Muscle of back (tissue), 11 donors: ENCODE data around the gene SH2B2. TPM values are rescaled to one million over a fixed set of nuclear protein-coding genes. Genes with fewer than 3 reads are reported as not detected.
A peak's percentile ranks its signal among the peaks of the same experiment; 100 is the strongest.
"Not testable (repeated sequence)": the region's sequence is repeated elsewhere in the genome, so short reads cannot be mapped to it uniquely, and the experiment has no call there.

Experiments
- DNase-seq, 3 donors: peaks; one replicate each; pipeline versions ENCODE4 v3.0.0 to v3.0.0-alpha.2; 2013
- polyA plus RNA-seq, 10 donors: library from polyadenylated mRNA; unstranded; fragments of 120-200 nt; gene quantifications; one replicate each; pipeline ENCODE4 v1.2.1, GENCODE V29; 2013; ENCODE audit not compliant: insufficient read length in 10 of 10

SH2B2 gene
- polyA plus RNA-seq, 10 donors, result 8.9 to 15.3 (median 11.9) TPM

GRCh38 chr7:102328863-102329262, 42.2 kb downstream of the SH2B2 start:
- not testable (repeated sequence) for DNase-seq

GRCh38 chr7:102329366-102329765, 42.7 kb downstream of the SH2B2 start:
- DNase-seq, result not testable (repeated sequence)

- DNase-seq, result not testable (repeated sequence)
Observed at GRCh38 chr7:102330666-102331460, 44.2 kb downstream of the SH2B2 start.

- not testable (repeated sequence) for DNase-seq
Observed at GRCh38 chr7:102335574-102335973, 48.9 kb downstream of the SH2B2 start.

- not testable (repeated sequence) for DNase-seq
Observed at GRCh38 chr7:102337002-102337401, 50.3 kb downstream of the SH2B2 start.

- not testable (repeated sequence) for DNase-seq
Observed at GRCh38 chr7:102337420-102337819, 50.8 kb downstream of the SH2B2 start.

- not testable (repeated sequence) for DNase-seq
Observed at GRCh38 chr7:102340599-102341368, 54.1 kb downstream of the SH2B2 start.

- not testable (repeated sequence) for DNase-seq
Observed at GRCh38 chr7:102346983-102347382, 60.3 kb downstream of the SH2B2 start.

- not testable (repeated sequence) for DNase-seq
Observed at GRCh38 chr7:102356344-102356743, 69.7 kb downstream of the SH2B2 start, which contains the start of gene SPDYE6. Gene SPDYE6, minus strand, starts transcription at chr7:102356444. Its CDS starts 421 bp downstream, at chr7:102356023.

GRCh38 chr7:102363549-102364393, 77.1 kb downstream of the SH2B2 start:
- DNase-seq, result peak; percentile 96 to 98 (median 98)

- peak in 1 of 3 donors; percentile 19 for DNase-seq
Observed at GRCh38 chr7:102364394-102364886, 77.8 kb downstream of the SH2B2 start.

GRCh38 chr7:102365390-102365789, 78.7 kb downstream of the SH2B2 start:
- DNase-seq, result not testable (repeated sequence)

- DNase-seq, result not testable (repeated sequence)
Observed at GRCh38 chr7:102370038-102370437, 83.4 kb downstream of the SH2B2 start.

Other genes with a start within 250 kb of the SH2B2 start
- 1 to 10 TPM in 9 of 10 donors, not detected in 1; 1.5 to 9.4 (median 3.4) TPM for gene SPDYE6, start 69.6 kb downstream of the SH2B2 start, polyA plus RNA-seq
- 10 to 100 TPM; 17.6 to 30.1 (median 24.8) TPM for gene PRKRIP1, start 109.5 kb downstream of the SH2B2 start, polyA plus RNA-seq
- gene ORAI2, start 146.7 kb downstream of the SH2B2 start, polyA plus RNA-seq, result 10 to 100 TPM in 5 of 10 donors, 1 to 10 TPM in 5; 6.3 to 16.0 (median 9.7) TPM
- 1 to 10 TPM; 5.6 to 9.4 (median 7.5) TPM for gene ALKBH4, start 178.0 kb downstream of the SH2B2 start, polyA plus RNA-seq
- gene LRWD1, start 178.1 kb downstream of the SH2B2 start, polyA plus RNA-seq, result 10 to 100 TPM in 7 of 10 donors, 1 to 10 TPM in 3; 8.5 to 16.0 (median 10.7) TPM
- gene POLR2J, start 192.1 kb downstream of the SH2B2 start, polyA plus RNA-seq, result 10 to 100 TPM; 22.1 to 36.5 (median 27.2) TPM
- gene RASA4B, start 230.9 kb downstream of the SH2B2 start, polyA plus RNA-seq, result 10 to 100 TPM in 9 of 10 donors, 1 to 10 TPM in 1; 8.4 to 21.6 (median 11.4) TPM